Mesenchymal stem cell (in vitro differentiated cells and primary cell): ENCODE measurements around the gene SLC35F6.
A peak's percentile ranks its signal among the peaks of the same experiment; 100 is the strongest.

Experiments
- DNase-seq: peaks from one replicate; pipeline ENCODE4 v3.0.0-alpha.2; 2013
- H2AFZ ChIP-seq: one replicate; pipeline ENCODE4 v1.6.1; 2013; ENCODE audit warnings: low read depth, mild to moderate bottlenecking, control low read depth, inconsistent platforms, low read length, moderate library complexity
- H2AK5ac ChIP-seq: 2 replicates; pipeline ENCODE4 v1.6.1; 2013; ENCODE audit warnings: low read length, moderate library complexity, mild to moderate bottlenecking, inconsistent platforms; ENCODE audit not compliant: severe bottlenecking
- H2BK120ac ChIP-seq: one replicate; pipeline ENCODE4 v1.6.1; 2013; ENCODE audit warnings: low read depth, mild to moderate bottlenecking, inconsistent platforms, low read length, moderate library complexity
- H2BK12ac ChIP-seq, 2 experiments: one replicate each; pipeline ENCODE4 v1.6.1; 2013; ENCODE audit warnings: inconsistent platforms in 2 of 2, low read length in 2 of 2, mild to moderate bottlenecking in 2 of 2, moderate library complexity in 2 of 2, control low read depth in 1 of 2
- H2BK15ac ChIP-seq: one replicate; pipeline ENCODE4 v1.6.1; 2013; ENCODE audit warnings: mild to moderate bottlenecking, low read depth, inconsistent platforms; ENCODE audit not compliant: poor library complexity, severe bottlenecking
- H2BK5ac ChIP-seq: 2 replicates; pipeline ENCODE4 v1.6.1; 2013; ENCODE audit warnings: low read depth, mild to moderate bottlenecking, low read length, control low read depth, inconsistent platforms; ENCODE audit not compliant: poor library complexity, severe bottlenecking
- H3K14ac ChIP-seq, 2 experiments: one replicate each; pipeline ENCODE4 v1.6.1; 2013; ENCODE audit warnings: inconsistent platforms in 2 of 2, low read length in 2 of 2, control low read depth in 1 of 2, mild to moderate bottlenecking in 1 of 2, moderate library complexity in 1 of 2
- H3K18ac ChIP-seq, 2 experiments: one replicate each; pipeline ENCODE4 v1.6.1; 2013; ENCODE audit warnings: inconsistent platforms in 2 of 2, low read length in 2 of 2, control low read depth in 1 of 2, low read depth in 1 of 2, mild to moderate bottlenecking in 1 of 2
- H3K23ac ChIP-seq, 2 experiments: one replicate each; pipeline ENCODE4 v1.6.1; 2013; ENCODE audit warnings: inconsistent platforms in 2 of 2, low read length in 2 of 2, mild to moderate bottlenecking in 2 of 2, moderate library complexity in 2 of 2, control low read depth in 1 of 2
- H3K27ac ChIP-seq: 2 replicates; pipeline ENCODE4 v1.5.1; 2013; ENCODE audit warnings: mild to moderate bottlenecking, moderate library complexity, low read length, control low read depth, inconsistent platforms; ENCODE audit not compliant: poor library complexity, severe bottlenecking
- H3K27me3 ChIP-seq, 2 experiments: 2 replicates each; pipeline versions ENCODE4 v1.6.1 to v1.7.0; 2013; ENCODE audit warnings: low read length in 2 of 2, mild to moderate bottlenecking in 2 of 2, moderate library complexity in 2 of 2, control low read depth in 1 of 2, inconsistent platforms in 1 of 2; ENCODE audit not compliant: control insufficient read depth in 1 of 2, insufficient read depth in 1 of 2
- H3K36me3 ChIP-seq, 2 experiments: 2 replicates each; pipeline versions ENCODE4 v1.6.1 to v1.7.0; 2013; ENCODE audit warnings: low read length in 2 of 2, control low read depth in 1 of 2, inconsistent platforms in 1 of 2, low read depth in 1 of 2, mild to moderate bottlenecking in 1 of 2; ENCODE audit not compliant: insufficient read depth in 2 of 2, control insufficient read depth in 1 of 2
- H3K4ac ChIP-seq, 2 experiments: one replicate each; pipeline ENCODE4 v1.6.1; 2013; ENCODE audit warnings: inconsistent platforms in 2 of 2, low read length in 2 of 2, mild to moderate bottlenecking in 2 of 2, moderate library complexity in 2 of 2, control low read depth in 1 of 2, low read depth in 1 of 2
- H3K4me1 ChIP-seq: 2 replicates; pipeline ENCODE4 v1.6.1; 2013; ENCODE audit warnings: low read depth, low read length, control low read depth; ENCODE audit not compliant: control insufficient read depth, insufficient read depth
- H3K4me2 ChIP-seq: 2 replicates; pipeline ENCODE4 v1.6.1; 2013; ENCODE audit warnings: low read length, mild to moderate bottlenecking, inconsistent platforms; ENCODE audit not compliant: poor library complexity, severe bottlenecking
- H3K4me3 ChIP-seq, 2 experiments: 2 replicates each; pipeline versions ENCODE4 v1.5.1 to v1.7.0; 2013; ENCODE audit warnings: low read length in 2 of 2, mild to moderate bottlenecking in 2 of 2, control low read depth in 1 of 2, low read depth in 1 of 2; ENCODE audit not compliant: insufficient read depth in 1 of 2
- H3K79me1 ChIP-seq: replicated peaks from 2 replicates; pipeline ENCODE4 v1.6.1; 2013; ENCODE audit warnings: mild to moderate bottlenecking, control low read depth, low read length, inconsistent platforms; ENCODE audit not compliant: poor library complexity, severe bottlenecking
- H3K9ac ChIP-seq: 2 replicates; pipeline ENCODE4 v1.7.0; 2013; ENCODE audit warnings: mild to moderate bottlenecking, low read length, moderate library complexity
- H3K9me3 ChIP-seq: 2 replicates; pipeline ENCODE4 v1.7.0; 2013; ENCODE audit warnings: mild to moderate bottlenecking, low read length; ENCODE audit not compliant: control insufficient read depth
- H4K8ac ChIP-seq: one replicate; pipeline ENCODE4 v1.6.1; 2013; ENCODE audit warnings: inconsistent platforms, mild to moderate bottlenecking, low read length, moderate library complexity
- H4K91ac ChIP-seq: one replicate; pipeline ENCODE4 v1.6.1; 2013; ENCODE audit warnings: mild to moderate bottlenecking, low read length, inconsistent platforms
- WGBS: methylation state at CpG from one replicate; pipeline ENCODE4 v1.1.7; 2013; ENCODE audit warnings: mixed read lengths; 5-methylcytosine and 5-hydroxymethylcytosine counted together

SLC35F6 gene

GRCh38 chr2:26767894-26768487 is 3.9 kb downstream of the SLC35F6 start:
- Histone ChIP-seq H3K14ac (no peak overlapping the region), H2BK12ac (no peak overlapping the region), H3K4ac (no peak overlapping the region), H3K36me3 (peaks cover 4 to 17% of the 10 kb centered on the region in 2 experiments), H3K4me2 (no peak overlapping the region), H3K4me3 (no peak overlapping the region), H3K27ac (no peak overlapping the region), H2BK5ac (no peak overlapping the region), H3K9ac (no peak overlapping the region), H3K18ac (no peak overlapping the region), H2BK15ac (peak overlapping the region; percentile 32), H4K8ac (no peak overlapping the region), H3K9me3 (no peaks in the 10 kb centered on the region), H3K4me1 (peaks cover 58% of the 10 kb centered on the region), H2AK5ac (no peak overlapping the region), H3K27me3 (no peaks in the 10 kb centered on the region), H3K23ac (no peak overlapping the region), H4K91ac (no peak overlapping the region), H2AFZ (no peak overlapping the region), H3K79me1 (peaks cover 35% of the 10 kb centered on the region), H2BK120ac (no peak overlapping the region)
- DNase-seq, result no peak
- WGBS, result 90% methylated on average over 4 of the region's 5 CpGs

GRCh38 chr2:26768759-26769088 is 4.6 kb downstream of the SLC35F6 start:
- Histone ChIP-seq H3K14ac (no peak overlapping the region), H3K23ac (peak overlapping the region in 1 of 2 experiments; percentile 34), H2BK12ac (peak overlapping the region in 1 of 2 experiments; percentile 45), H2BK5ac (no peak overlapping the region), H2BK15ac (no peak overlapping the region), H3K4ac (no peak overlapping the region), H3K4me1 (peaks cover 55% of the 10 kb centered on the region), H3K4me3 (no peak overlapping the region), H3K18ac (peak overlapping the region; percentile 3 to 54), H3K79me1 (peaks cover 33% of the 10 kb centered on the region), H3K27me3 (no peaks in the 10 kb centered on the region), H3K4me2 (no peak overlapping the region), H4K8ac (peak overlapping the region; percentile 1), H4K91ac (no peak overlapping the region), H3K27ac (no peak overlapping the region), H3K9me3 (no peaks in the 10 kb centered on the region), H3K9ac (peak overlapping the region; percentile 76), H2AFZ (no peak overlapping the region), H2AK5ac (peak overlapping the region; percentile 18), H3K36me3 (peaks cover 5 to 17% of the 10 kb centered on the region in 2 experiments), H2BK120ac (no peak overlapping the region)
- WGBS, result 97% methylated on average over 3 of the region's 3 CpGs
- DNase-seq, result no peak

GRCh38 chr2:26769089-26769761 is 5.1 kb downstream of the SLC35F6 start:
- Histone ChIP-seq H2BK12ac (peak overlapping the region in 1 of 2 experiments; percentile 45), H3K9me3 (no peaks in the 10 kb centered on the region), H2BK5ac (no peak overlapping the region), H3K18ac (peak overlapping the region; percentile 3 to 54), H3K36me3 (peaks cover 10 to 21% of the 10 kb centered on the region in 2 experiments), H2BK120ac (no peak overlapping the region), H2BK15ac (no peak overlapping the region), H3K4me2 (no peak overlapping the region), H3K27me3 (no peaks in the 10 kb centered on the region), H2AFZ (no peak overlapping the region), H3K14ac (peak overlapping the region in 1 of 2 experiments; percentile 66), H4K91ac (peak overlapping the region; percentile 19), H3K9ac (peak overlapping the region; percentile 76), H3K27ac (no peak overlapping the region), H3K79me1 (peaks cover 36% of the 10 kb centered on the region), H2AK5ac (peak overlapping the region; percentile 18), H4K8ac (peak overlapping the region; percentile 1), H3K4ac (no peak overlapping the region), H3K4me3 (peak overlapping the region in 1 of 2 experiments; percentile 57), H3K4me1 (peaks cover 54% of the 10 kb centered on the region), H3K23ac (peak overlapping the region in 1 of 2 experiments; percentile 34)
- WGBS, result 73% methylated on average over 14 of the region's 14 CpGs
- peak; percentile 45 for DNase-seq

GRCh38 chr2:26770986-26771586 is 7.0 kb downstream of the SLC35F6 start:
- peak overlapping the region in 1 of 2 experiments; percentile 24 for H3K4ac ChIP-seq
- no peak overlapping the region for H3K23ac ChIP-seq
- no peak overlapping the region for H3K4me2 ChIP-seq
- H2BK5ac ChIP-seq, result no peak overlapping the region
- no peak overlapping the region for H3K27ac ChIP-seq
- peaks cover 27 to 39% of the 10 kb centered on the region in 2 experiments for H3K36me3 ChIP-seq
- peak overlapping the region; percentile 11 to 69 for H2BK12ac ChIP-seq
- H2BK15ac ChIP-seq, result peak overlapping the region; percentile 71
- H4K91ac ChIP-seq, result peak overlapping the region; percentile 70
- no peaks in the 10 kb centered on the region for H3K27me3 ChIP-seq
- H2AFZ ChIP-seq, result no peak overlapping the region
- peak overlapping the region; percentile 19 for H2BK120ac ChIP-seq
- 88% methylated on average over 6 of the region's 6 CpGs for WGBS
- H3K4me3 ChIP-seq, result no peak overlapping the region
- peaks cover 51% of the 10 kb centered on the region for H3K79me1 ChIP-seq
- DNase-seq, result peak; percentile 88
- H3K18ac ChIP-seq, result peak overlapping the region; percentile 1 to 58
- H3K9ac ChIP-seq, result peak overlapping the region; percentile 33
- H3K14ac ChIP-seq, result no peak overlapping the region
- H3K4me1 ChIP-seq, result peaks cover 44% of the 10 kb centered on the region
- H2AK5ac ChIP-seq, result peak overlapping the region; percentile 49
- H4K8ac ChIP-seq, result peak overlapping the region; percentile 32
- no peaks in the 10 kb centered on the region for H3K9me3 ChIP-seq
